ENCODE measurements around the gene SEPTIN3. TPM values are rescaled to one million over a fixed set of nuclear protein-coding genes. Genes with fewer than 3 reads are reported as not detected.
A peak's percentile ranks its signal among the peaks of the same experiment; 100 is the strongest.

The SEPTIN3 gene
- total RNA-seq, 1 donor from 2014 or later = 0.92 TPM

- Mint-ChIP-seq H3K36me3 (ENCODE audit: low read depth) (no peaks in the 10 kb centered on the region), H3K9me3 (ENCODE audit: low read depth) (no peaks in the 10 kb centered on the region), H3K4me1 (ENCODE audit: low read depth) (no peaks in the 10 kb centered on the region), H3K27ac (ENCODE audit: unreplicated experiment) (no peak overlapping the region), H3K4me3 (ENCODE audit: unreplicated experiment) (no peak overlapping the region), H3K27me3 (ENCODE audit: low read depth) (peaks cover 4% of the 10 kb centered on the region)
- TF ChIP-seq CTCF (IDR thresholded peaks at IDR 0.05) = no peak
- peak; percentile 52 for DNase-seq (ENCODE audit: low spot score)
Observed at GRCh38 chr22:41991111-41991510, 21.9 kb downstream of the SEPTIN3 start.

GRCh38 chr22:41992496-41992895 is 23.3 kb downstream of the SEPTIN3 start:
- Mint-ChIP-seq H3K4me1 (ENCODE audit: low read depth) (no peaks in the 10 kb centered on the region), H3K36me3 (ENCODE audit: low read depth) (no peaks in the 10 kb centered on the region), H3K27me3 (ENCODE audit: low read depth) (peaks cover 8% of the 10 kb centered on the region), H3K9me3 (ENCODE audit: low read depth) (no peaks in the 10 kb centered on the region), H3K4me3 (ENCODE audit: unreplicated experiment) (no peak overlapping the region), H3K27ac (ENCODE audit: unreplicated experiment) (no peak overlapping the region)
- no peak for TF ChIP-seq CTCF (IDR thresholded peaks at IDR 0.05)
- peak; percentile 51 for DNase-seq (ENCODE audit: low spot score)

- DNase-seq (ENCODE audit: low spot score) = peak; percentile 15
- H3K27me3 Mint-ChIP-seq (ENCODE audit: low read depth) = peaks cover 15% of the 10 kb centered on the region
- H3K36me3 Mint-ChIP-seq (ENCODE audit: low read depth) = no peaks in the 10 kb centered on the region
- TF ChIP-seq CTCF (IDR thresholded peaks at IDR 0.05) = no peak
- H3K4me1 Mint-ChIP-seq (ENCODE audit: low read depth) = no peaks in the 10 kb centered on the region
- H3K9me3 Mint-ChIP-seq (ENCODE audit: low read depth) = no peaks in the 10 kb centered on the region
- no peak overlapping the region for H3K4me3 Mint-ChIP-seq (ENCODE audit: unreplicated experiment)
- no peak overlapping the region for H3K27ac Mint-ChIP-seq (ENCODE audit: unreplicated experiment)
Observed at GRCh38 chr22:41995211-41995610, 26.0 kb downstream of the SEPTIN3 start.

GRCh38 chr22:41996826-41997225 is 27.6 kb downstream of the SEPTIN3 start:
- Mint-ChIP-seq H3K36me3 (ENCODE audit: low read depth) (no peaks in the 10 kb centered on the region), H3K27ac (ENCODE audit: unreplicated experiment) (no peak overlapping the region), H3K9me3 (ENCODE audit: low read depth) (no peaks in the 10 kb centered on the region), H3K4me3 (ENCODE audit: unreplicated experiment) (no peak overlapping the region), H3K27me3 (ENCODE audit: low read depth) (peaks cover 26% of the 10 kb centered on the region), H3K4me1 (ENCODE audit: low read depth) (no peaks in the 10 kb centered on the region)
- TF ChIP-seq CTCF (IDR thresholded peaks at IDR 0.05) = no peak
- DNase-seq (ENCODE audit: low spot score) = peak; percentile 43

GRCh38 chr22:41998361-41999261 is 29.4 kb downstream of the SEPTIN3 start, which contains the start of gene WBP2NL:
WBP2NL (plus strand) TSS chr22:41998788; CDS start chr22:41998819, 31 bp downstream.
- no peaks in the 10 kb centered on the region for H3K9me3 Mint-ChIP-seq (ENCODE audit: low read depth)
- H3K27me3 Mint-ChIP-seq (ENCODE audit: low read depth) = peaks cover 35% of the 10 kb centered on the region
- no peak within 1 kb of the TSS for H3K4me3 Mint-ChIP-seq (ENCODE audit: unreplicated experiment)
- peak; percentile 64 for DNase-seq (ENCODE audit: low spot score)
- H3K27ac Mint-ChIP-seq (ENCODE audit: unreplicated experiment) = no peak within 1 kb of the TSS
- H3K4me1 Mint-ChIP-seq (ENCODE audit: low read depth) = no peaks in the 10 kb centered on the region
- H3K36me3 Mint-ChIP-seq (ENCODE audit: low read depth) = no peaks in the 10 kb centered on the region
- TF ChIP-seq CTCF (IDR thresholded peaks at IDR 0.05) = no peak

All from chondrocyte (in vitro differentiated cells).